GM19328 (cell line): ENCODE measurements around the gene ARID1A.
A peak's percentile ranks its signal among the peaks of the same experiment; 100 is the strongest.
"Not testable (repeated sequence)": the region's sequence is repeated elsewhere in the genome, so short reads cannot be mapped to it uniquely, and the experiment has no call there.

Source experiments
- ATAC-seq: cut with Tn5 transposase; IDR thresholded peaks from one replicate; pipeline ENCODE4 v1.9.1; 2021; ENCODE audit warnings: mild to moderate bottlenecking, moderate library complexity; ENCODE audit not compliant: unreplicated experiment

ARID1A gene

DNA sequence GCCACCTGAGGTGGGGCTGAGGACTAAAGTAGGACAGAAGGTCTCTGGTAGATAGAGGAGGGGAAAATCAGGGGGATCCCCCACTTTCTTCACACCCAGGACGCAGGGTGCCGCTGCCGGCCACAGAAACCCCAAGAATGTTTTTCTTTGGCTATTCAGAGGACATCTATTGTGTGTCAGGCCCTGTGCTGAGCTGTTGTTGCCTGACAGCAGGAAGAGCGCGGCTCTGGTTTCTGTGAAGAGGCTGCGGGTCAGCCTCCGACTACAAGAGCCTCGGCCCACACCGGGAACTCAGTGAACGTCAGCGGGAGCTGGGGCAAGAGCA is 91.5 kb downstream of the ARID1A start:
- peak; percentile 39 for ATAC-seq

DNA sequence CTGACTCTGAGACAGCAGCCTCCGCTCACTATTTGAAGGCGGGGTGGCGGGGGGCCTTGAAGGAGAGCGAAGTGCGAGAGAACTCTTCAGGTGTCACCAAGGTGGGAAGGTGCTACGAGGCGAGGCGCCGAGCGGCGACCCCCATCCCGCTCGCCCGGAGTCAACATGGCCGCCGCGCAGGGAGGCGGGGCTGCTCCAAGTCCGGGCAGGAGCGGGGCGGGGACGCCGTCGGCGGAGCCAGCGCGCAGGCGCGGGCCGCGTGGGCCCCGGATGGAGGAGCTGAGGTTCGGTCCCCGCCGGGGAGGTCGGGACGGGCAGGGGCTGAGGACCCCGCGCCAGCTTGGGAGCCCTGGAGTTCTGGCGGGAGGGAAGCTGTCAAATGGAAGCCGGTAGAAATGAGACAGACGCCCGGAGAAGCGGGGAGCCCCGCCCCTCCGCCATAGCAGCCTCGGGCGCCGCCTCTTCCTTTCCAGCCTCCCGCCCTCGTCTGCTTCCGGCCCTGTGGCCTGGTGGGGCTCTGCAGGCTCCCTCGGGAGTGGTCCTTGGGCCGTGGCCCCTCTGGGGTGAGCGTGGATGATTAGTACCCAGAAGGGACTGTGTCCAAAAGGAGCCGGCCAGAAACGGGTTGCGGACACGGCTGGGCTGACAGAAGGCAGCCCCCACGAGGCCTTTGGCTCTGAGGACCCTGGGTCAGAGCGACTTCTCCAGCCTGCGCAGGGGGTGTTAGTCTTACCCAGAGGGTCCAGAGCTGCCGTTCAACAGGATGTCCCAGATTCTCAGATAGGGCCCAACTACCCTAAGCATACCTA is 92.1 kb downstream of the ARID1A start, which contains the start of gene PIGV:
Gene PIGV (plus strand): TSS at position 245 of the 809 bp plus-strand sequence. CDS start 2,866 bp downstream, outside the sequence.
- peak; percentile 61 for ATAC-seq

GRCh38 chr1:26788515-26788785 is 92.6 kb downstream of the ARID1A start:
- ATAC-seq, result no peak

GRCh38 chr1:26788836-26789611 is 93.2 kb downstream of the ARID1A start:
- ATAC-seq, result no peak

GRCh38 chr1:26789612-26789865 is 93.7 kb downstream of the ARID1A start:
- no peak for ATAC-seq

GRCh38 chr1:26789931-26790330 is 94.1 kb downstream of the ARID1A start:
- ATAC-seq, result no peak

DNA sequence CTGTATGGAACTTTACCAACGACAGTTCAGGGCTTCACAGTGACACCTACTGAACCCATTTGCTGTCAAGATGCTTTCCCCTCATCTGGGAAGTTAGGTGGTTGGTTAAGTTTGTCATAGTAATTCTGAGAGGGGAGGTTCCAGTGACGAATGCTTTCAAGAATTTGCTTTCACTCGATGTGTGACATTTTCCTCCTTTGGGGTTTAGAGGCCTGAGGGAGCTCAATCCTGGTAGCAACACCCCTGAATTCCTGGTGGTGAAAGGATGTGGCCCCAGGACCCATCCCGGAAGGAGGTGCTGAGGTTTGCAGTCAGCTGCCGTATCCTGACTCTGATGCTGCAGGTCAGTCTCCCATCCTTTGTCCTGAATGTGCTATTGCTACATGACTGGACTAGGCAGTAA is 94.7 kb downstream of the ARID1A start:
- ATAC-seq, result no peak

DNA sequence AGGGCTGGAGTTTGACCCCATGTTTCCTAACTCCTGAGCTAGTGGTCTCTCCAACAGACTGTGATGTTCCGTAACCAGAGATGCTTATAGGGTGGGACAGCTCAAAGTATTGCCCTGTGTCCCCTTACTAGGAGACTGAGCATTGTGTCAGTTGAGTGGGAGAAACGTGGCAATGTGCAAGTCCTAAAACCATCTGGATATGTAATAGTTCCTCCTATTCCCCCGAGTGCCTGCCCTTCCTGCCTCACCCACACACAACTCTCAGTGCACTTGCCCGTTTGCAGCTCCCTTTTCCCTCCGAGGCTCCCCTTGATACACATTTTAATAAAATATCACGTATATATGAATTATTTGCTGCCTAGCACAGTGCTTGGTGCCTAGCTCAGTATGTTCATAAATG is 95.3 kb downstream of the ARID1A start:
- ATAC-seq, result no peak

DNA sequence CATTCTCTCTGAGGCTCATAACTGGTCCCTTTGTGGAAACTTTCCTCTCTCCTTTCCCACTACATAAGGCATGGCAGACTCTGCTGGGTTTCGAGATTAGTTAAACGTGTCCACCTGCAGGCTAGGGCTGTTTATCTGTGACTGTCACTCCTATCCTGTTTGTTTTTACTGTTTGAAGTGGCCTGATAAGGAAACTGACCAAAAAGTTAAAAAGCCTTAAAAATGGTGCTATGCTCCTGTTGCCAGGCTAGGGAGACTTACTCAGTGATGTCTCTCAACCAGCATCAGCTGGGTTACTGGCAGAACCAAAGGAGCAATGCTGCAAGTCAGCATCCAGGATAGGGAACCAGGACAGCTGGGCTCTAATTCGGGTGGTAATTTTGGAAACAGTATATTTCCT is 95.8 kb downstream of the ARID1A start:
- no peak for ATAC-seq

GRCh38 chr1:26792924-26793323 is 97.1 kb downstream of the ARID1A start:
- ATAC-seq, result no peak

GRCh38 chr1:26794391-26794790 is 98.6 kb downstream of the ARID1A start:
- no peak for ATAC-seq

DNA sequence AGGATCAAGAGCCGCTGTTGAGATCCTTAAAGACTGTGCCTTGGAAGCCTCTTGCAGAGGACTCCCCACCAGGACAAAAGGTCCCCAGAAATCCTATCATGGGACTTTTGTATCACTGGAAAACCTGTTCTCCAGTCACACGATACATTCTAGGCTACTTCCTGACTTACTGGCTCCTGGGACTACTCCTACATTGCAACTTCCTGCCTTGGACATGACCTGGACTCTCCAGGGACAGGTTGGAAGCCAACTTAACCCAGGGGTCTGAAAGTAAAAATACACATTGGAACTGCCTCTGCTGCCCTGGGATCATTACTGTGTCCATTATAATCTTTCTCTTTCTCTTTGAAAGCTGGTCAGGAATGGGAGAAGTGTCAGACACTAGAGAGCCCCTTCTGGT is 101.8 kb downstream of the ARID1A start:
- ATAC-seq, result no peak

DNA sequence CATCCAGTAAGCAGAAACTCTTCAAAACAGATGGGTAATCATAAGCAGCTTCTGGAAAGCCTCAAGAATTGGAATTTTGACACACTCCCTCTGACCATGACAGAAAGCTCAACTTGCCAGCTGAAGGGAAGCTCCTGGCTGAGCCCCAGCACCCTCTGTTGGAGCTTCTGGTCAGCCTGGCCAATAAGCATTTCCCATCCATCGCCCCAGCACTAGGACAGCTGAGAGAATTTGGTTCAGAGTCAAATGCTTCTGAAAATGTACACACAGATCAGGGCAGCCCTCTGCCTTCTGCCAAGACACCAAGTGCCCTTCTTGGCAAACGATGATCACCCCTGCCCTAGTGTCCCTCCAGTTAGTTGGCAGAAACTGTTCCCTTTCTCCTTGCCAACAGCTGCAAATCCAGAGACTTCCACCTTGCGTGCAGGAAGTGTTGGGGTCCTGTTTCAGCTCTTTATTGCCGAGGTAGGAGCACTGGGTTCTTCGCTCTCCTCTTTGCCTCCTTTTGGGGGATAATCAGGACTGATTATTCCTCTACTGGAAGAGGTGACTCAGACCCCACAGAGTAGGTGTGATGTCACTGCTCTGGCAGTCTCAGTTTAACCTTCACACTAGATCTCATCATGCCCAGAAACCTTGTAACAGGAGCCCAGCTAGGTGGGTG is 103.8 kb downstream of the ARID1A start:
- no peak for ATAC-seq

- ATAC-seq, result not testable (repeated sequence)
Observed at GRCh38 chr1:26803932-26804331, 108.1 kb downstream of the ARID1A start.

- ATAC-seq, result not testable (repeated sequence)
Observed at GRCh38 chr1:26810105-26810504, 114.3 kb downstream of the ARID1A start.

- no peak for ATAC-seq
Observed at GRCh38 chr1:26811057-26811456, 115.2 kb downstream of the ARID1A start.

- no peak for ATAC-seq
Observed at GRCh38 chr1:26811708-26812107, 115.9 kb downstream of the ARID1A start.

DNA sequence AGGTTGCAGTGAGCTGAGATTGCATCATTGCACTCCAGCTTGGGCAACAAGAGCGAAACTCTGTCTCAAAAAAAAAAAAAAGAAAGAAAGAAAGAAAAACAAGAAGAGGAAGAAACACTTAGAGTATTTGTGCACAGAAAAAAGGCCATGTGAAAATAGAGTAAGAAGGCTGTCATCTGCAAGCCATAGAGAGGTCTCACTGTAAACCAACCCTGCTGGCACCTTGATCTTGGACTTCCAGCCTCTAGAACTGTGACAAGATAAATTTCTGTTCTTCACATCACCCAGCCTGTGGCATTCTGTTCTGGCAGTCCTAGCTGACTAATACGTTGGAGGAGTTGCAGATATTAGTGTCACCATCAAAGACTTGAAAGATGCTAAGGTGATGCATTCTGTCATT is 118.6 kb downstream of the ARID1A start:
- no peak for ATAC-seq

- no peak for ATAC-seq
Observed at GRCh38 chr1:26814893-26815292, 119.1 kb downstream of the ARID1A start.

DNA sequence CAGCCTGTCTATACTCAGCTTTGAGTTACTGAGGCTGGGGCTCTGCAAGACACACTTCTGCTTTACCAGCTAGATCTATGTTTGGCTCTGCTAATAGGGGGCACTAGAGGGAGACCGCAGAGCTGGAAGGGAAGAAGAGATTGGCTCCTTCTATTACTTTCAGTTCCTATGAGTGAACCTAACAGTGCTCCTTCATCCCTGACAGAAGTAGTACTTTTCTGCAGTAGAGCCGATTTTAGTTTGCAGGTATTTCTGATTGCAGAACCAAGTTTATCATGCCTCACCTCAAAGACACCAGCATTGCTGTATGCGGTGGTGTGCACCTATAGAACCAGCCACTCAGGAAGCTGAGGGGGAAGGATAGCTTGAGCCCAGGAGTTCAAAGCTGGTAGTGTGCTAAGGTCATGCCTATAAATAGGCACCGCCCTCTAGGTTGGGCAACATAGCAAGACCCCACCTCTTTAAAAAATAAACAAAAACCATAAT is 125.0 kb downstream of the ARID1A start:
- ATAC-seq, result peak; percentile 89

DNA sequence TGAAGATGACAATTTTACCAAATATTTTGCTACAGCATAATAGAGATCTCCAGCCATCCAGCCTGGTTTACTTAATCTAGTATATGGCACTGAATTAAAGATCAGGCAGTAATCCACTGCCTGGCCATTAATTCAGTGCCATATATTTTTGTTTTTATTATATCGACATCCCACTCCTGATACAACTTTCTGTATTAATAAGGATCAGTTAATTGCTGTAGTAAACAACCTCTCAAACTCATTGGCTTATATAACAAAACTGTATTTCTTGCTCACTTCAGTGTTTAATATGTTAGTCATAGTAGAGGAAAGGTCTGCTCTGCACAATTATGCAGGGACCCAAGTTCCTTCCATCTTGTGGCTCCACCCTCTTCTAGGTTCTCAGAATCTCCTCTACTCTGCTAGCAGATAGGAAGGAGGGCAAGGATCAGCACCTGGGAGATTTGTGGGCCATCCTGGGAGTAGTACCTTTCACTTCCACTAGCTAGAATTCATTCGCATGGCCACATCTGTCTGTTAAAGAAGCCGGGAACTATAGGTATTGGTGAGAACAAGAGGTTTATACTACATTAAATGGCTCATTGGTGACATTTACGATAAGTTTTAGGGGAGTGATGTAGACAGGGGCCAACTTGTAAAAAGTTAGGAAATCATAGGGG is 127.1 kb downstream of the ARID1A start:
- ATAC-seq, result no peak

GRCh38 chr1:26824731-26825130 is 128.9 kb downstream of the ARID1A start:
- no peak for ATAC-seq
